Aortic smooth muscle cell (primary cell): ENCODE results near the gene TMEM183A. TPM values are rescaled to one million over a fixed set of nuclear protein-coding genes. Genes with fewer than 3 reads are reported as not detected.

Experiments used
- total RNA-seq: library from RNA; depleted of rRNA; stranded (reverse); fragments of >200 nt; gene quantifications from 2 replicates; pipeline ENCODE4 v1.2.3, GENCODE V29; 2014

TMEM183A gene
- 63.8 and 71.7 TPM in 2 replicates for total RNA-seq

GRCh38 chr1:203006948-203007871 lies at the start of gene TMEM183A:
Gene TMEM183A, plus strand, starts transcription at chr1:203007374. Its CDS starts 92 bp downstream, at chr1:203007466.

GRCh38 chr1:202957733-202958543 lies 49.2 kb upstream of the TMEM183A start, which contains the start of gene ADIPOR1:
Gene ADIPOR1, minus strand, starts transcription at chr1:202958312. Its CDS starts 7,242 bp downstream, at chr1:202951070.

GRCh38 chr1:203026031-203026665 lies 19.0 kb downstream of the TMEM183A start, which contains the start of gene PPFIA4:
Gene PPFIA4, plus strand, starts transcription at chr1:203026491. Its CDS starts 12,518 bp downstream, at chr1:203039009.

Other genes with a start within 250 kb of the TMEM183A start
- 49.5 and 65.2 TPM in 2 replicates for gene KDM5B, start 199.0 kb upstream of the TMEM183A start, total RNA-seq
- gene PCAT6, start 196.4 kb upstream of the TMEM183A start, total RNA-seq = 0.25 TPM in 1 of 2 replicates, not detected in the other
- 7.0 and 9.0 TPM in 2 replicates for gene RABIF, start 118.2 kb upstream of the TMEM183A start, total RNA-seq
- 33.4 and 33.8 TPM in 2 replicates for gene KLHL12, start 80.1 kb upstream of the TMEM183A start, total RNA-seq
- gene ADIPOR1, start 49.1 kb upstream of the TMEM183A start, total RNA-seq = 145 and 163 TPM in 2 replicates
- 50.6 and 52.1 TPM in 2 replicates for gene CYB5R1, start 40.1 kb upstream of the TMEM183A start, total RNA-seq
- gene PPFIA4, start 19.1 kb downstream of the TMEM183A start, total RNA-seq = 0.26 and 0.50 TPM in 2 replicates
- gene MYOG, start 78.6 kb downstream of the TMEM183A start, total RNA-seq = not detected in 2 replicates
- gene ADORA1, start 120.4 kb downstream of the TMEM183A start, total RNA-seq = 0.26 TPM in 1 of 2 replicates, not detected in the other
- 0.06 TPM in 1 of 2 replicates, not detected in the other for gene MYBPH, start 168.5 kb downstream of the TMEM183A start, total RNA-seq
- gene CHI3L1, start 179.3 kb downstream of the TMEM183A start, total RNA-seq = 0.06 and 0.13 TPM in 2 replicates
- gene CHIT1, start 222.3 kb downstream of the TMEM183A start, total RNA-seq = not detected in 2 replicates